ENCODE data around the gene EPHA1.

DNA sequence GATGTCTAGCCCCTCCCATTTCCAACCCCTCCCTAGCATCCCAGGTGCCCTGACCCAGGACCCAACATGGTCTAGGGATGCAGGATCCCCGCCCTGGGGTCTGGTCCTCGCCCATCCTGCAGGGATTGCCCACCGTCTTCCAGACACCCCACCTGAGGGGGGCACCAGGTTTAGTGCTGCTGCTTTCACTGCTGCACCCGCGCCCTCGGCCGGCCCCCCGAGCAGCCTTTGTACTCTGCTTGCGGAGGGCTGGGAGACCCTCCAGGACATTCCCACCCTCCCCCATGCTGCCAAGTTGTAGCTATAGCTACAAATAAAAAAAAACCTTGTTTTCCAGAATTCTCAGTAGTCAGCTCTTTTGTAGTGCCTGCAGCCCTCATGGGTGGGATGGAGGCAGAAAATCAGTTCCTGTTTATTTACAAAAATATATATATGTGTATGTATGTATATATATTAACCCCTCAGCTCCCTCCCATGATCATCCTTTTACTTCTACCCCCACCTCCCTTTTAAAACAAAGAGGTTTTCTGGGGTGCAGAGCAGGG lies 17.8 kb downstream of the EPHA1 start:
- TF ChIP-seq, protein P1, sequence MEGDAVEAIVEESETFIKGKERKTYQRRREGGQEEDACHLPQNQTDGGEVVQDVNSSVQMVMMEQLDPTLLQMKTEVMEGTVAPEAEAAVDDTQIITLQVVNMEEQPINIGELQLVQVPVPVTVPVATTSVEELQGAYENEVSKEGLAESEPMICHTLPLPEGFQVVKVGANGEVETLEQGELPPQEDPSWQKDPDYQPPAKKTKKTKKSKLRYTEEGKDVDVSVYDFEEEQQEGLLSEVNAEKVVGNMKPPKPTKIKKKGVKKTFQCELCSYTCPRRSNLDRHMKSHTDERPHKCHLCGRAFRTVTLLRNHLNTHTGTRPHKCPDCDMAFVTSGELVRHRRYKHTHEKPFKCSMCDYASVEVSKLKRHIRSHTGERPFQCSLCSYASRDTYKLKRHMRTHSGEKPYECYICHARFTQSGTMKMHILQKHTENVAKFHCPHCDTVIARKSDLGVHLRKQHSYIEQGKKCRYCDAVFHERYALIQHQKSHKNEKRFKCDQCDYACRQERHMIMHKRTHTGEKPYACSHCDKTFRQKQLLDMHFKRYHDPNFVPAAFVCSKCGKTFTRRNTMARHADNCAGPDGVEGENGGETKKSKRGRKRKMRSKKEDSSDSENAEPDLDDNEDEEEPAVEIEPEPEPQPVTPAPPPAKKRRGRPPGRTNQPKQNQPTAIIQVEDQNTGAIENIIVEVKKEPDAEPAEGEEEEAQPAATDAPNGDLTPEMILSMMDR (conservative IDR thresholded peaks at IDR 0.05; ENCODE audit: low read depth, low read length) = no peak
- no peak for TF ChIP-seq RFX5 (IDR thresholded peaks at IDR 0.05; ENCODE audit: low read depth, low read length)
- TF ChIP-seq CHD1 (IDR thresholded peaks at IDR 0.05; ENCODE audit: low read depth, low read length) = no peak
- TF ChIP-seq POLR2A (IDR thresholded peaks at IDR 0.05; ENCODE audit: low read depth, low read length) = no peak
- no peak for TF ChIP-seq MAZ (IDR thresholded peaks at IDR 0.05; ENCODE audit: borderline replicate concordance, low read depth, low read length)
- TF ChIP-seq RAD21 (IDR thresholded peaks at IDR 0.05; ENCODE audit: low read length) = no peak
- no peak for TF ChIP-seq MXI1 (IDR thresholded peaks at IDR 0.05; ENCODE audit: borderline replicate concordance, low read depth, low read length)
- no peak for TF ChIP-seq SMC3 (IDR thresholded peaks at IDR 0.05; ENCODE audit: low read depth, low read length)
- no peak for TF ChIP-seq CEBPB (IDR thresholded peaks at IDR 0.05; ENCODE audit: low read depth, low read length)
- no peak for TF ChIP-seq RCOR1 (IDR thresholded peaks at IDR 0.05; ENCODE audit: insufficient replicate concordance, low read length)
- TF ChIP-seq ELK1 (IDR thresholded peaks at IDR 0.05; ENCODE audit: borderline replicate concordance, low read depth, low read length) = no peak
- no peak for TF ChIP-seq FOS (IDR thresholded peaks at IDR 0.05; ENCODE audit: low read depth, low read length)

Measured in IMR-90 (cell line).